Measurements from ENCODE around the gene DACH2.

Gene DACH2

DNA sequence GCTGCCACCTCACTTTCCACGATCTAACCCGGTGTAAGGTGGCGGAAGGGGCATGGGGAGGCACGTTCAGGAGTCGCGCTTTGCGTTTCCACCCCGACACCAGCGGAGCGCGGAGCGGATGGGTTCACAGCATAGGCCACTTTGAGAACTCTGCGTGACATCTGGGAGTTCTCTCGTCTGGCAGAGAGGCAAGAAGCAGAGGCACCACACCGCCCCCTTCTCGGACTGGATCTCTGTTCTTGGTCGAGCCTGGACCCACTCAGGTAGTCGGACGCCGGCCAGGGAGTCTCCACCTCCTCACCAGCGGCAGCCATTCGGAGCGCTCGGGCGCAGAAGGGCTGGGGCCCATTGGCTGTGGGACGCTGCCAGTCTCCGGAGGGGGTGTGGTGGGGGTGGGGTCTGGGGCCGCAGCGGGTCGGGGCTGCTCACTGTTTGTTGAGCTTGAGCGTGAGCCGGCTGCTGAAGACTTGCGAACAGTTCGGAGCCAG lies at the start of gene DACH2:
TSS of gene DACH2 (plus strand) at position 428 of the 488 bp plus-strand sequence.
- Mint-ChIP-seq H3K27ac (ENCODE audit: low read depth) (no peak within 1 kb of the TSS), H3K36me3 (ENCODE audit: insufficient read depth) (no peaks in the 10 kb centered on the region), H3K4me1 (no peaks in the 10 kb centered on the region), H3K4me3 (peak within 1 kb of the TSS; percentile 25), H3K27me3 (peaks cover 34% of the 10 kb centered on the region), H3K9me3 (no peaks in the 10 kb centered on the region)
- DNase-seq (ENCODE audit: low spot score in 2 of 2) (no peak), ATAC-seq (replicated peaks; ENCODE audit: extremely low read depth, poor library complexity, severe bottlenecking) (no peak)

DNA sequence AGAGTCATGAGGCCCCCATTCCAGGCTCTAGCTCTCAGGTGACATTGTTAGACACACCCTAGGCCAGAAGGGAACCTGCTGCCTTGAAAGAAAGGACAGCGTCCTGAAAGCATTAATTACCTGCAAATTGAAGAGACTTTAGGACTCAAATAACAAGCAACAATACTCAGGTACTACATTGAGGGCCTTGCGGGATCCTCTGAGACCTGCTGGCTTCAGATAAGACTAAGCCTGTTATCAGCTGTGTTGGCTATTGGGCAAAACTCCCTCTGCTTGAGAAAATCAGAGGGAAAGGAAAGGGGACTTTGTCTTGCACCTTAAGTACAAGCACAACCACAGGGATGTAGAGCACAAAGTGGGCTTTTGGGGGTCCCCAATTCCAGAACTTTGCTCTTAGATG lies 45.9 kb upstream of the DACH2 start:
- H3K9me3 Mint-ChIP-seq, result no peaks in the 10 kb centered on the region

DNA sequence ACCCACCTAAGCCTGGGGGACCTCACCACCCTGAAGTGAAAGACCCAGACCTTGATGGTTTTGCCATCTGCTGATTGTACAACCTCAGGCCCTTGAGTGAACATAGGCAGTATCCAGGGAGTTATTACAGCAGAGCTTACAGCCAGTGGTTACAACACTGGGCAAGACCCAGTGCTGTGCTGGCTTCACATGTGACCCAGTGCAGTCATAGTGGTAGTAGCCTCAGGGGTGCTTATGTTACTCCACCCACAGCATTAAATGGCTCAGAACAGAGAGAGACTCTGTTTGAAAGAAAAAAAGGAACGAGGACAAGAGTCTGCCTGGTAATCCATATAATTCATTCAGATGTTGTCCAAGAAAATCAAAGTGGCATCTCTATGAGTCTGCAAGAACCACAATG lies 45.2 kb upstream of the DACH2 start:
- Mint-ChIP-seq H3K9me3 (no peaks in the 10 kb centered on the region), H3K36me3 (ENCODE audit: insufficient read depth) (no peaks in the 10 kb centered on the region), H3K27ac (ENCODE audit: low read depth) (no peak overlapping the region), H3K4me1 (no peaks in the 10 kb centered on the region), H3K27me3 (no peaks in the 10 kb centered on the region), H3K4me3 (no peak overlapping the region)
- DNase-seq (ENCODE audit: low spot score in 2 of 2), result no peak
- ATAC-seq (replicated peaks; ENCODE audit: extremely low read depth, poor library complexity, severe bottlenecking), result no peak

More for the DNA sequence above, 45.9 kb upstream of the DACH2 start:
- DNase-seq (ENCODE audit: low spot score in 2 of 2) (no peak), ATAC-seq (replicated peaks; ENCODE audit: extremely low read depth, poor library complexity, severe bottlenecking) (no peak)
- H3K4me3 Mint-ChIP-seq, result no peak overlapping the region
- no peaks in the 10 kb centered on the region for H3K36me3 Mint-ChIP-seq (ENCODE audit: insufficient read depth)
- no peaks in the 10 kb centered on the region for H3K27me3 Mint-ChIP-seq
- no peaks in the 10 kb centered on the region for H3K4me1 Mint-ChIP-seq
- no peak overlapping the region for H3K27ac Mint-ChIP-seq (ENCODE audit: low read depth)

DNA sequence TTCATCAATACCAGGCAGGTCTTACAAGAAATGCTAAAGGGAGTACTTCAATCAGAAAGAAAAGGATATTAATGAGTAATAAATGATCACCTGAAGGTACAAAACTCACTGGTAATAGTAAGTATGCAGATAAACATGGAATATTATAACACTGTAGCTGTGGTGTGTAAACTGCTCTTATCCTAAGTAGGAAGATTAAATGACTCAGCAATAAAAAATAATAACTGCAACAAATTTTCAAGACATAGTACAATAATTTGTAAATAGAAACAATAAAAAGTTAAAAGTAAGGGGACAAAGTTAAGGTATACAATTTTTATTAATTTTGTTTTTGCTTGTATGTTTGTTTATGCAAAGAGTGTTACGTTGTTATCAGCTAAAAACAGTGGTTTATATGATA lies 43.7 kb upstream of the DACH2 start:
- no peak for DNase-seq (ENCODE audit: low spot score in 2 of 2)
- Mint-ChIP-seq H3K27me3 (no peaks in the 10 kb centered on the region), H3K4me3 (no peak overlapping the region), H3K4me1 (no peaks in the 10 kb centered on the region), H3K27ac (ENCODE audit: low read depth) (no peak overlapping the region), H3K36me3 (ENCODE audit: insufficient read depth) (no peaks in the 10 kb centered on the region), H3K9me3 (no peaks in the 10 kb centered on the region)
- ATAC-seq (replicated peaks; ENCODE audit: extremely low read depth, poor library complexity, severe bottlenecking), result no peak

DNA sequence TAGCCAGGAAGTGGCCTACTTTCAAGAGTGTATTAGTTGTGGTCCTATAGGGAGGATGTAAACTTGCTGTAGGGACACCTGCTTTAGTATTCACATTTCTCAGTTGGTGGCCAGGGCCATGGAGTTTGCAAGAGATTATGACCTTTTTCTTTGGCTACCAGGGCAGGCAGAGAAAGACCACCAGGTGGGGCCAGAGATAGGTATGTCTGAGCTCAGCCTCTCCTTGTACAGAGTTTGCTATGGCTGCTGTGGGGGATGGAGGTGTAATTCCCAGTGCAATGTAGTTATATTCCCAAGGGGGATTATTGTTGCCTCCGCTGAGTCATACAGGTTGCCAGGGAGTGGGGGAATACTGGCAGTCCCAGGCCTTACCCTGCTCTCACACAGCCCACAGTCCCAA lies 26.3 kb upstream of the DACH2 start:
- Mint-ChIP-seq H3K27me3 (peaks cover 36% of the 10 kb centered on the region), H3K9me3 (peaks cover 10% of the 10 kb centered on the region), H3K27ac (ENCODE audit: low read depth) (no peak overlapping the region), H3K4me1 (no peaks in the 10 kb centered on the region), H3K4me3 (no peak overlapping the region), H3K36me3 (ENCODE audit: insufficient read depth) (no peaks in the 10 kb centered on the region)
- no peak for DNase-seq (ENCODE audit: low spot score in 2 of 2)
- ATAC-seq (replicated peaks; ENCODE audit: extremely low read depth, poor library complexity, severe bottlenecking), result no peak

DNA sequence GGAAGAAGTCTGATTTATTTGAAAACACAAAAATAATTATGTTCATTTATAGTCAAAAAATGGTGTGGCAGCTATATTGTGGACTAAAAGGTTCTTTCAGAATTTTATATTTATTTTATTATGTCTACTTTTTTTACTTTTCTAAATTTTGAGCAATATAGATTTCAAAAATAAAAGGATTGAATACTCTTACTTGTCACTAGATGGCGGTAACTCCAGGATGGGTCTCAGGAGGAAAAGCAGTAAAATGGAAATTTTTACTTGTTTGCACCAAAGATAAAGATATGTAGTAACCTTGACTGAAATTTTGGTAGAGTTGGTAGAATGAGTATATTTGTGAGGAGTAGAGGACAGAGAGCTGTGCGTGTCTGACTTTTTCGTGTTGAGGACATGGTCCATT lies 14.5 kb upstream of the DACH2 start:
- H3K27ac Mint-ChIP-seq (ENCODE audit: low read depth), result no peak overlapping the region
- no peaks in the 10 kb centered on the region for H3K4me1 Mint-ChIP-seq
- H3K9me3 Mint-ChIP-seq, result no peaks in the 10 kb centered on the region
- ATAC-seq (replicated peaks; ENCODE audit: extremely low read depth, poor library complexity, severe bottlenecking) (no peak), DNase-seq (ENCODE audit: low spot score in 2 of 2) (no peak)
- no peaks in the 10 kb centered on the region for H3K27me3 Mint-ChIP-seq
- H3K4me3 Mint-ChIP-seq, result no peak overlapping the region
- no peaks in the 10 kb centered on the region for H3K36me3 Mint-ChIP-seq (ENCODE audit: insufficient read depth)

DNA sequence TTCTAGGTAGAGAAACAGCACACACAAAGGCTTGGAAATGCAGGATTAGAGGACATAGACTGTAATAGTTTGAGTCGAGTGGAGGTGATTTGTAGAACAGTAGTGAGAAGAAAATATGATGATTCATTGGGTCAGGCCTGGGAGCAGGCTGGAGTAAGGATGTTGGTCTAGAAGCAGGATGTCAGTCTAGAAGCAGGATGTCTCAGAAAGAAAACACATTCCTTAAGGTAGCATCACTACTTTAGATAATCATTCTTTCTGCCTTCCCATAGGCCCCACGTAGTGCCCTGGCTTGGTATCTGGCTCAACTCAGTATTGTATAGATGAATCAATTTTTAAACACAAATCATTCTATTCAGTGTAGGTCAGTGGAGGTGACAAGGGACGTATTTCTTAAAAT lies 11.2 kb upstream of the DACH2 start:
- no peaks in the 10 kb centered on the region for H3K36me3 Mint-ChIP-seq (ENCODE audit: insufficient read depth)
- ATAC-seq (replicated peaks; ENCODE audit: extremely low read depth, poor library complexity, severe bottlenecking), result no peak

DNA sequence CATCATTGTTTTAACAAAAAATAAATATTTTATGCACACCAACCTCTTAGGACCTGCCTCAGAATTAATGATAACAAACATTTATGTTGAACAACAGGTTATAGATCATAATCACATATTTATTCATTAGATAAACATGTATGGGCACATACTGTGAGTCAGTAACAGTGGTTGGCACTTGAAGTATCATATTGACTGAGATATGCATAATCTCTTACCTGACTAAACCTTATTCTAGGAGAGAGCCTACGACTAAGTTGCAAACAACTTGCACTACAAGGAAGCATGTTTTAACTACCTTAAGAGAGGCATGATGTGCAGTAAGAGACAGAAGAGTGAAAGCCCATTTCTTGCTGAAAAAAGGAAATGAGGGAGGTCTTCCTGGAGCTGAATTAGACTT lies 6.5 kb upstream of the DACH2 start:
- H3K4me1 Mint-ChIP-seq, result no peaks in the 10 kb centered on the region
- no peak overlapping the region for H3K4me3 Mint-ChIP-seq

More for the DNA sequence above, 11.2 kb upstream of the DACH2 start:
- Mint-ChIP-seq H3K27me3 (no peaks in the 10 kb centered on the region), H3K4me1 (no peaks in the 10 kb centered on the region), H3K9me3 (no peaks in the 10 kb centered on the region), H3K4me3 (no peak overlapping the region), H3K27ac (ENCODE audit: low read depth) (no peak overlapping the region)
- DNase-seq (ENCODE audit: low spot score in 2 of 2), result no peak

DNA sequence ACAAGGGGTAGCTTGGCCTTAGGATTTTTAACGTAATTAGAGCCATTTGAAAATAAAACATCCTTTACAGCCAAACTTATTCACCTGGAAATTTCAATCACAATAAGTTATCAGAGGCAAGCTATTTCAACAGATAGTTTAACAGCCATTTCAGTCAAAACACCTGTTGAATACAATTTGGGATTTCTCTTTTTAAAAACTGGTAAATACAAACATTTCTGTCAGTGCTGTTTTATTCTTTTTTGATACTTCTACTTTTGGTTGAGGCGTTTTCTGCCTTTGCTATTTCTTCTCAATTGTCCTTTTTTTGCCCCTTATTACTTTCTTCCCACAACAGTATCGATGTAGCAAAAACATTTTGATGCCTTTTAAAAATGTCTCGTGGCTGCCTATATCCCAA lies 2.1 kb upstream of the DACH2 start:
- H3K27ac Mint-ChIP-seq (ENCODE audit: low read depth), result no peak overlapping the region
- no peaks in the 10 kb centered on the region for H3K9me3 Mint-ChIP-seq
- H3K36me3 Mint-ChIP-seq (ENCODE audit: insufficient read depth), result no peaks in the 10 kb centered on the region
- H3K4me3 Mint-ChIP-seq, result no peak overlapping the region
- ATAC-seq (replicated peaks; ENCODE audit: extremely low read depth, poor library complexity, severe bottlenecking), result no peak
- DNase-seq (ENCODE audit: low spot score in 2 of 2), result no peak
- H3K27me3 Mint-ChIP-seq, result peaks cover 34% of the 10 kb centered on the region
- H3K4me1 Mint-ChIP-seq, result no peaks in the 10 kb centered on the region

More for the DNA sequence above, 6.5 kb upstream of the DACH2 start:
- DNase-seq (ENCODE audit: low spot score in 2 of 2) (no peak), ATAC-seq (replicated peaks; ENCODE audit: extremely low read depth, poor library complexity, severe bottlenecking) (no peak)
- no peaks in the 10 kb centered on the region for H3K9me3 Mint-ChIP-seq
- H3K27me3 Mint-ChIP-seq, result peaks cover 11% of the 10 kb centered on the region
- H3K36me3 Mint-ChIP-seq (ENCODE audit: insufficient read depth), result no peaks in the 10 kb centered on the region
- no peak overlapping the region for H3K27ac Mint-ChIP-seq (ENCODE audit: low read depth)

DNA sequence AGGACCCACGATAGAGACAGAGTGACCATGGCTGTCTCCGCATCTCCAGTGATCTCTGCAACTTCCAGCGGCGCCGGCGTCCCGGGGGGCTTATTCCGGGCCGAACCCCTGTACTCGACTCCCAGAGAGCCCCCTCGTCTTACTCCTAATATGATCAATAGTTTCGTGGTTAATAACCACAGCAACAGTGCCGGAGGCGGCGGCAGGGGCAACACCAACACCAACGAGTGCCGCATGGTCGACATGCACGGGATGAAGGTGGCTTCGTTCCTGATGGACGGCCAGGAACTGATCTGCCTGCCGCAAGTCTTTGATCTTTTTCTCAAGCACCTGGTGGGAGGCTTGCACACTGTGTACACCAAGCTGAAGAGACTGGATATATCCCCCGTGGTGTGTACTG lies 343 bp downstream of the DACH2 start:
- H3K27me3 Mint-ChIP-seq, result peaks cover 31% of the 10 kb centered on the region
- ATAC-seq (replicated peaks; ENCODE audit: extremely low read depth, poor library complexity, severe bottlenecking) (no peak), DNase-seq (ENCODE audit: low spot score in 2 of 2) (no peak)
- H3K9me3 Mint-ChIP-seq, result no peaks in the 10 kb centered on the region
- no peaks in the 10 kb centered on the region for H3K4me1 Mint-ChIP-seq
- no peaks in the 10 kb centered on the region for H3K36me3 Mint-ChIP-seq (ENCODE audit: insufficient read depth)
- H3K4me3 Mint-ChIP-seq, result peak overlapping the region; percentile 25
- H3K27ac Mint-ChIP-seq (ENCODE audit: low read depth), result no peak overlapping the region

DNA sequence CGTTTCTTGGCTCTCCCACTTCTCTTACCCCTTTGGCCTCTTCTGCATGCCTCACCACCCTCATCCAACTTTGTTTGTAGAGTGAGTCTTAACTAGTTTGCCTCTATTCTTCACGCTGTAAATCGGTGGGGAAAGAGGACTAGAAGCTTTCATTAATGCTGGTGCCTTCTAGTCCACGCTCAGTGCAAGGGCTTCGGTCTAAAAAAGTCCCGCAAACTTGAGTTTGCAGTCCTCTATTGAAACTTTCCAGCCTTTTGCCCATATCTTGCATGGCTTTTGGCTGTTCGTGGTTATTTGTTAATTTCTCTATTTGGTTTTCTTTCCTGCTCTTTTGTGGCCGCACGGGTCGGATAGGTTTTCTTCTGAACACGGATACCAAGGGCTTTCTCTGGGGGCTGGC lies 868 bp downstream of the DACH2 start:
- Mint-ChIP-seq H3K9me3 (no peaks in the 10 kb centered on the region), H3K27ac (ENCODE audit: low read depth) (no peak overlapping the region), H3K4me1 (no peaks in the 10 kb centered on the region), H3K4me3 (peak overlapping the region; percentile 25), H3K27me3 (peaks cover 25% of the 10 kb centered on the region), H3K36me3 (ENCODE audit: insufficient read depth) (no peaks in the 10 kb centered on the region)
- ATAC-seq (replicated peaks; ENCODE audit: extremely low read depth, poor library complexity, severe bottlenecking) (no peak), DNase-seq (ENCODE audit: low spot score in 2 of 2) (no peak)

DNA sequence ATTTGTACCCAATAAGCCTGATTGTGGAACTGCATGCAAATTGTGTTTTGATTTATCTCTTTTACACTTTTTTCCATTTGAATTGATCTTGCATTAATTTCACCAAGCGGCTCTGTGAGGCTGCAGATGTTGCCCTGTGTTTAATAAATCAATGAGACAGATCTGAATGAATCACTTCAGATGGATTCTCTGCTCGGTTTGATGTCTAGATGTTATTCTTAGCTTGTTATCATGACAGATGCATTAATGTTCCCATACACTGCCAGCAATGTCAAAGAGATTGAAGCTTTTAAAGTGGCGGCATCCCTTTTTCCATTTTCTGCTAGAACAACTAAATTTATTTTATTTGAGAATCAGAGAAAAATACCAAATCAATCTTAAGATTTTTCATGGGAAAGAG lies 6.3 kb downstream of the DACH2 start:
- no peak for ATAC-seq (replicated peaks; ENCODE audit: extremely low read depth, poor library complexity, severe bottlenecking)
- Mint-ChIP-seq H3K27ac (ENCODE audit: low read depth) (no peak overlapping the region), H3K9me3 (no peaks in the 10 kb centered on the region), H3K27me3 (peaks cover 13% of the 10 kb centered on the region), H3K36me3 (ENCODE audit: insufficient read depth) (peaks cover 1% of the 10 kb centered on the region), H3K4me3 (no peak overlapping the region), H3K4me1 (no peaks in the 10 kb centered on the region)
- DNase-seq (ENCODE audit: low spot score in 2 of 2), result no peak

DNA sequence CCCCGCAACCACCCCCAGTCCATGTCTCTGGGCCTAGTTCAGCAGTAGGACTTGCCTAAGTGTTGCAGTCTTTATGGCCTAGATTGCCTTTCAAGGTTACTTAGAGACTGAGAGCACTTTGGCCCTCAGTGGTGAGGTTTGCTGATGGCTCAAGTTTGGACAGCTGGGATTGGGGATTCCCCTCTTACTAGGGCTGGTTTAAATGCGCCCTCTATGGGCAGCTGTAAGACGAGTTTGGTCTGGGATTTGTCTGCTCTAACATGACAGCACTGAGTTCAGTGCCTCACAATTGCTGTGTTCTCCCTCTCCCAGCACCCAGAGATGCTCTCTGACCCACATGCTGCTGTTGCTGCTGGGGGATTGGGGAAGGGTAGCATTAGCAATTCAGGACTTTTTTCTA lies 23.1 kb downstream of the DACH2 start:
- Mint-ChIP-seq H3K4me3 (no peak overlapping the region), H3K9me3 (peaks cover 5% of the 10 kb centered on the region), H3K27ac (ENCODE audit: low read depth) (no peak overlapping the region), H3K4me1 (no peaks in the 10 kb centered on the region), H3K36me3 (ENCODE audit: insufficient read depth) (no peaks in the 10 kb centered on the region), H3K27me3 (no peaks in the 10 kb centered on the region)
- DNase-seq (ENCODE audit: low spot score in 2 of 2) (no peak), ATAC-seq (replicated peaks; ENCODE audit: extremely low read depth, poor library complexity, severe bottlenecking) (no peak)

DNA sequence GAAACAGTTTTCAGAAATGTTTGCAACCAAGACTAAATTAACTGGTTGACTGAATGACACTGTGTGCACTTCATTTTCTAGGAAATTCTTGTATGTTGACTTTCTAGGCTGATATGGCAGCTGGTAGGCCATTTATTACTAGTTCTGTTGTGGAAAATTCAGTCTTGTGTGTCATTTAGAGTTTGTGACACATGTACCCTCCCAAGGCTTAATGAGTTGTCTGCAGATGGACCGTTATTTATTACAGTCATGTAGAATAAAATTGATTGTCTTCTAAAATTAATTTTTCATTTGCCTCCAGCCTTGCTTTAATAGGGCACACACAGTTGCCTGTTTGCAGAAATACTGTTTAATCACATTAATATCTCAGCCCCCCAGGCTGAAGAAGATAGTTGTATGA lies 30.7 kb downstream of the DACH2 start:
- Mint-ChIP-seq H3K4me3 (no peak overlapping the region), H3K9me3 (peaks cover 5% of the 10 kb centered on the region), H3K27me3 (no peaks in the 10 kb centered on the region), H3K36me3 (ENCODE audit: insufficient read depth) (peaks cover 2% of the 10 kb centered on the region), H3K27ac (ENCODE audit: low read depth) (no peak overlapping the region), H3K4me1 (no peaks in the 10 kb centered on the region)
- DNase-seq (ENCODE audit: low spot score in 2 of 2) (no peak), ATAC-seq (replicated peaks; ENCODE audit: extremely low read depth, poor library complexity, severe bottlenecking) (no peak)

All from central memory CD8-positive, alpha-beta T cell (primary cell).